SU-DHL-6 (cell line): ENCODE measurements around the gene AGBL3.

Experiments
- EZH2phosphoT487 ChIP-seq: fragments of 200-600 bp; sonication (generic), shearing (Covaris generic); conservative IDR thresholded peaks from 2 replicates; pipeline ENCODE4 v1.6.1; 2018; ENCODE audit warnings: mild to moderate bottlenecking, antibody characterized with exemption, low read length, moderate library complexity, mixed read lengths
- TF ChIP-seq, protein P1 (sequence below): fragments of 200-600 bp; sonication (generic); IDR thresholded peaks from one replicate; pipeline ENCODE4 v1.5.1; 2017; ENCODE audit warnings: antibody characterized with exemption, mild to moderate bottlenecking, low read length, moderate library complexity; ENCODE audit not compliant: insufficient read depth, poor library complexity, severe bottlenecking

DNA sequence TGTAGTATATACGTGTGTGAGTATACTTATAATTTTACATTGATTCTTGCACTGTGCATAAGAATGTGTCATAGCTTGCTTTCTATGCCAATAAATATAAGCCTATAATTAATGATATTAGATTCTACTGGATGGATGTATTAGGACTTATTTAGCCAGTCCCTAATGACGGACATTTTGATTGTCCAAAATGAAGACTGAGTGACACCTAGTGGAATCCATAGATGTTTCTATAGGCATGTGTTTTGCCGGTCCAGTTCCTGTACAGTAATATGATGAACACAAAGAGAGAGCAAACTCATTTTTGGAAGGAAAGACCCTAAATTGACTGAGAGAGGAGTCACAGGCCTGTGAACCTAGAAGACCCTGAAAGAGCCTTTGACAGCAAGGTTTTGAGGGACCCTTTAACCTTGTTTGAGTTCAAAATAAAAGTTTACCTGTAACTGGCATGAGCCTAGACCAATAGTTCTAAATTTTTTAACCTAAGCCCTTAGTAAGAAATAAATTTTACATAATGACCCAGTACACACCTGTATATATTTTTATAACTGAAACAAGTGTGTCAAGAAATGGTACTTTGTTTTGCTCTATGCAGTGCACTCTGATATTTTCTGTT is 42.4 kb upstream of the AGBL3 start:
- TF ChIP-seq, protein P1, sequence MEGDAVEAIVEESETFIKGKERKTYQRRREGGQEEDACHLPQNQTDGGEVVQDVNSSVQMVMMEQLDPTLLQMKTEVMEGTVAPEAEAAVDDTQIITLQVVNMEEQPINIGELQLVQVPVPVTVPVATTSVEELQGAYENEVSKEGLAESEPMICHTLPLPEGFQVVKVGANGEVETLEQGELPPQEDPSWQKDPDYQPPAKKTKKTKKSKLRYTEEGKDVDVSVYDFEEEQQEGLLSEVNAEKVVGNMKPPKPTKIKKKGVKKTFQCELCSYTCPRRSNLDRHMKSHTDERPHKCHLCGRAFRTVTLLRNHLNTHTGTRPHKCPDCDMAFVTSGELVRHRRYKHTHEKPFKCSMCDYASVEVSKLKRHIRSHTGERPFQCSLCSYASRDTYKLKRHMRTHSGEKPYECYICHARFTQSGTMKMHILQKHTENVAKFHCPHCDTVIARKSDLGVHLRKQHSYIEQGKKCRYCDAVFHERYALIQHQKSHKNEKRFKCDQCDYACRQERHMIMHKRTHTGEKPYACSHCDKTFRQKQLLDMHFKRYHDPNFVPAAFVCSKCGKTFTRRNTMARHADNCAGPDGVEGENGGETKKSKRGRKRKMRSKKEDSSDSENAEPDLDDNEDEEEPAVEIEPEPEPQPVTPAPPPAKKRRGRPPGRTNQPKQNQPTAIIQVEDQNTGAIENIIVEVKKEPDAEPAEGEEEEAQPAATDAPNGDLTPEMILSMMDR: no peak
- no peak for TF ChIP-seq EZH2phosphoT487
